ENCODE data around the gene FRMD4A. TPM values are rescaled to one million over a fixed set of nuclear protein-coding genes. Genes with fewer than 3 reads are reported as not detected.

Gene FRMD4A
- total RNA-seq, 4 donors from 2014 or later, result 13.7 to 27.2 (median 19.6) TPM

DNA sequence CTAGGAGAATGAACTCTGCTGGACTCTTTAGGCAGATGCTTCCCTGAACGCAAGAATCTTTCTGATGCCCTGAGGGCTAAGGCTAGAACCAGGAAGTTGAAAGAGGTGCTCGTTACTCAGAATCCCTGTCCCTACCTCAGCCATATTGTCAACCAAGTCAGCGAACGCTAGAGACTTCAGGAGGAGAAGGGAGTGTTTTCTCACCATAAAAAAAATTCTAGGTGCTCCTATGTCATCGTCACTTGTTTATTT, 384.6 kb downstream of the FRMD4A start:
- Histone ChIP-seq H3K27me3 (no peaks in the 10 kb centered on the region), H3K9me3 (no peaks in the 10 kb centered on the region), H3K4me1 (peaks cover 0 to 20% (median 10%) of the 10 kb centered on the region in 3 donors), H3K4me3 (no peak overlapping the region), H3K27ac (peak overlapping the region in 2 of 4 donors; percentile 34 to 39), H3K36me3 (no peaks in the 10 kb centered on the region)
- ATAC-seq, result no peak
- no peak for TF ChIP-seq POLR2AphosphoS5 (IDR thresholded peaks at IDR 0.05)
- no peak for TF ChIP-seq POLR2A (IDR thresholded peaks at IDR 0.05)
- no peak for TF ChIP-seq EP300 (IDR thresholded peaks at IDR 0.05)
- TF ChIP-seq, protein P1, sequence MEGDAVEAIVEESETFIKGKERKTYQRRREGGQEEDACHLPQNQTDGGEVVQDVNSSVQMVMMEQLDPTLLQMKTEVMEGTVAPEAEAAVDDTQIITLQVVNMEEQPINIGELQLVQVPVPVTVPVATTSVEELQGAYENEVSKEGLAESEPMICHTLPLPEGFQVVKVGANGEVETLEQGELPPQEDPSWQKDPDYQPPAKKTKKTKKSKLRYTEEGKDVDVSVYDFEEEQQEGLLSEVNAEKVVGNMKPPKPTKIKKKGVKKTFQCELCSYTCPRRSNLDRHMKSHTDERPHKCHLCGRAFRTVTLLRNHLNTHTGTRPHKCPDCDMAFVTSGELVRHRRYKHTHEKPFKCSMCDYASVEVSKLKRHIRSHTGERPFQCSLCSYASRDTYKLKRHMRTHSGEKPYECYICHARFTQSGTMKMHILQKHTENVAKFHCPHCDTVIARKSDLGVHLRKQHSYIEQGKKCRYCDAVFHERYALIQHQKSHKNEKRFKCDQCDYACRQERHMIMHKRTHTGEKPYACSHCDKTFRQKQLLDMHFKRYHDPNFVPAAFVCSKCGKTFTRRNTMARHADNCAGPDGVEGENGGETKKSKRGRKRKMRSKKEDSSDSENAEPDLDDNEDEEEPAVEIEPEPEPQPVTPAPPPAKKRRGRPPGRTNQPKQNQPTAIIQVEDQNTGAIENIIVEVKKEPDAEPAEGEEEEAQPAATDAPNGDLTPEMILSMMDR (IDR thresholded peaks at IDR 0.05), result no peak
- WGBS, 2 donors (ENCODE audit: low coverage in 1 of 2), result 86 to 92% methylated on average over 4 to 5 of the region's 5 CpGs

DNA sequence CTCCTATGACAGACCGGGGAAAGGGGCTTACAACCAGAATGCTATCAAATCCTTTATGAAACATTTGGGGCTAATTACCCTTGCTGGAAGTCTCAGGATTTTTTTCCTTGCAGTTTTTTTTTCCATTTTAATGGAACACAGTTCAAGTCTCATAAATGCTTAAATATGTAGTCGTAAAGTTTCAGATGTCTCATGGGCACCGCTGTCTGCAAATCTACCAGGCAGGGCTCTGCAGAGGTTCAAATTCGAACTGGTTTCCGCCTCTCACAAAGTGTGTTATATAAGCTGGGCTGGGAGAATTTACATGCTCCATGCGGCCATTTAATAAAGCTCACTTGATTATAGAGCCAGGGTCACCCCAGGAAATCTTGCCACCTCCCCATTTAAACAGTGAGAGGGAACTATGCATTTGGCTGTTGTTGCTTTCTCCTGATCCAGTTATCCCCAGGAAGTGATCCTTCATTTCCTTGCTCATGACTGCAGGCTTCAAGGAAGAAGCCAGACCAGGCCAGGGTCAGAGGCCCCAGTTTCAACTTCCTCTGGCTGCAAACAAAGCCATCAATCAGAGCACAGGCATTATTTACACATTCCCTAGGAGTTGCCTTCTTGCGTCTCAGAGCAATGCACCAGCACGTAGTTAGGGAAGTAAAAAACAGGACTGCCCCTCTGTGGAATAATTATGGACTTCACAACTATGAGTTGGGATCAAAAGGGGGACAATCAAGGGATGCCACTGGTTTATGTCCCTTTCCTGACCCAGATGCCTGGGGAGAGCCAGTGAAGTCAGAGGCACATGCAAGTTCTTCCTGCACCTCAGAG, 385.1 kb downstream of the FRMD4A start:
- H3K36me3 ChIP-seq, result no peaks in the 10 kb centered on the region
- peak; percentile 24 for ATAC-seq
- H3K9me3 ChIP-seq, result no peaks in the 10 kb centered on the region
- TF ChIP-seq POLR2AphosphoS5 (IDR thresholded peaks at IDR 0.05) (peak; percentile 52), EP300 (IDR thresholded peaks at IDR 0.05) (no peak)
- H3K4me3 ChIP-seq, result no peak overlapping the region
- H3K4me1 ChIP-seq, result peaks cover 0 to 20% (median 10%) of the 10 kb centered on the region in 3 donors
- WGBS, 2 donors (ENCODE audit: low coverage in 1 of 2), result 66 to 92% methylated on average over 2 to 7 of the region's 8 CpGs
- H3K27me3 ChIP-seq, result no peaks in the 10 kb centered on the region
- peak overlapping the region in 3 of 4 donors; percentile 9 to 39 (median 34) for H3K27ac ChIP-seq

DNA sequence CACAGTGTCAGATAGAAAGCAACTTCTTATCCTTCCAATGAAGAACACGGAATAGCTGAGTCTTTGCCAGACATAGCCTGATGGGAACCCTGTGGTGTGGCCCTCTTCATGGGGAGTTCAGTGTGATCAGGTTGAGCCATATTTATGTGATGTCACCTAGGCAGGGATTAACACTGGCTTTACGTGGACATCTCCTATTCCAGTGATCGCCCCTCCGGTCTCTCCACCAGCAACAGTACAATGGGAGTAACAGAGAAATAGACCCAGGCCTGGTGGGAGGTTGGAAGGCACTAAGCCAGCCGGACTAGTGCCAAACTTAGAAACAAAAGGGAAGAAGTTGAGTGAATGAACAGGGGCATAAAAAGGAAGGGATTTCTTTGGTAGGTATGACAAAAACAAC, 385.9 kb downstream of the FRMD4A start:
- Histone ChIP-seq H3K27me3 (no peaks in the 10 kb centered on the region), H3K27ac (no peak overlapping the region), H3K9me3 (no peaks in the 10 kb centered on the region), H3K4me1 (peaks cover 0 to 24% (median 10%) of the 10 kb centered on the region in 3 donors), H3K36me3 (no peaks in the 10 kb centered on the region), H3K4me3 (no peak overlapping the region)
- no peak for ATAC-seq
- TF ChIP-seq POLR2AphosphoS5 (IDR thresholded peaks at IDR 0.05), result no peak
- TF ChIP-seq POLR2A (IDR thresholded peaks at IDR 0.05), result no peak
- TF ChIP-seq, protein P1 (IDR thresholded peaks at IDR 0.05), result no peak
- no peak for TF ChIP-seq EP300 (IDR thresholded peaks at IDR 0.05)
- WGBS, 2 donors (ENCODE audit: low coverage in 1 of 2), result 53 to 54% methylated on average over 2 of the region's 5 CpGs

- TF ChIP-seq, protein P1 (IDR thresholded peaks at IDR 0.05), result no peak
- TF ChIP-seq POLR2A (IDR thresholded peaks at IDR 0.05), result no peak
- TF ChIP-seq POLR2AphosphoS5 (IDR thresholded peaks at IDR 0.05), result no peak
- TF ChIP-seq EP300 (IDR thresholded peaks at IDR 0.05), result no peak
These were observed 386.9 kb downstream of the FRMD4A start for GRCh38 chr10:13943735-13944398.

DNA sequence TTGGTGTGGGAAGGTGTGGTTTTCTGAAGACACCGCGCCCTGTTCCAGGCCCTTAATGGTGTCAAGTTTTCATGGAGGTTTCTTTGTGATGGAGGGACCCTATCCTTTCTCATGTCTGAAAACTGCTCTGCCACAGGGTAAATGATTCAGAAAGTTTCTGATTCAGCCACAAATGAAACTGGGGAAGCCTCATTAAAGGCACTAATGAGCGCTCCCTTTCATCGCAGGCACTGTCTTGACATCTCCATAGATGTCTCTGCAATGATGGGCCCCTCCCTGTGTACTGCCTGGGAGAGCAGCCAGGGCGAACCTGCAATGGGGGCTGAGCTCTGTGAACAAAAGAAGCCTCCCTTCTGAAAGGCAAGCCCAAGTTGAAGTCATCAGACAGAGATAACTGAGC, 388.7 kb downstream of the FRMD4A start:
- H3K9me3 ChIP-seq, result no peaks in the 10 kb centered on the region
- no peak overlapping the region for H3K4me3 ChIP-seq
- peaks cover 0 to 42% (median 21%) of the 10 kb centered on the region in 3 donors for H3K4me1 ChIP-seq
- no peaks in the 10 kb centered on the region for H3K36me3 ChIP-seq
- H3K27ac ChIP-seq, result no peak overlapping the region
- TF ChIP-seq, protein P1 (IDR thresholded peaks at IDR 0.05), result no peak
- TF ChIP-seq EP300 (IDR thresholded peaks at IDR 0.05) (no peak), POLR2A (IDR thresholded peaks at IDR 0.05) (no peak), POLR2AphosphoS5 (IDR thresholded peaks at IDR 0.05) (no peak)
- no peaks in the 10 kb centered on the region for H3K27me3 ChIP-seq
- ATAC-seq, result no peak
- WGBS, 2 donors (ENCODE audit: low coverage in 1 of 2), result no CpG with 5 or more reads among the region's 5 CpGs

More at GRCh38 chr10:13943735-13944398, 386.9 kb downstream of the FRMD4A start:
- Histone ChIP-seq H3K27ac (no peak overlapping the region), H3K27me3 (no peaks in the 10 kb centered on the region), H3K9me3 (no peaks in the 10 kb centered on the region), H3K4me1 (peaks cover 0 to 34% (median 19%) of the 10 kb centered on the region in 3 donors), H3K4me3 (no peak overlapping the region), H3K36me3 (no peaks in the 10 kb centered on the region)
- ATAC-seq, result no peak
- WGBS, 2 donors (ENCODE audit: low coverage in 1 of 2), result 79 to 84% methylated on average over 5 to 8 of the region's 8 CpGs
